HUES48 (cell line): ENCODE measurements around the gene FGF22.

Experiments
- H3K27ac ChIP-seq: one replicate; pipeline ENCODE4 v1.7.0; 2013; ENCODE audit warnings: low read depth, low read length, inconsistent platforms
- H3K27me3 ChIP-seq: 2 replicates; pipeline ENCODE4 v1.6.1; 2013; ENCODE audit warnings: mild to moderate bottlenecking, low read length; ENCODE audit not compliant: control insufficient read depth, insufficient read depth
- H3K36me3 ChIP-seq: 2 replicates; pipeline ENCODE4 v1.6.1; 2013; ENCODE audit warnings: low read length; ENCODE audit not compliant: control insufficient read depth, insufficient read depth
- H3K4me1 ChIP-seq: 2 replicates; pipeline ENCODE4 v1.6.1; 2013; ENCODE audit warnings: mild to moderate bottlenecking, low read length; ENCODE audit not compliant: control insufficient read depth, insufficient read depth
- H3K4me3 ChIP-seq: 2 replicates; pipeline ENCODE4 v1.5.1; 2013; ENCODE audit warnings: mild to moderate bottlenecking, low read depth, low read length
- H3K9ac ChIP-seq: 2 replicates; pipeline ENCODE4 v1.6.1; 2013; ENCODE audit warnings: mild to moderate bottlenecking, low read depth, low read length, moderate library complexity
- H3K9me3 ChIP-seq: 2 replicates; pipeline ENCODE4 v1.6.1; 2013; ENCODE audit warnings: low read length; ENCODE audit not compliant: control insufficient read depth, insufficient read depth

The FGF22 gene

DNA sequence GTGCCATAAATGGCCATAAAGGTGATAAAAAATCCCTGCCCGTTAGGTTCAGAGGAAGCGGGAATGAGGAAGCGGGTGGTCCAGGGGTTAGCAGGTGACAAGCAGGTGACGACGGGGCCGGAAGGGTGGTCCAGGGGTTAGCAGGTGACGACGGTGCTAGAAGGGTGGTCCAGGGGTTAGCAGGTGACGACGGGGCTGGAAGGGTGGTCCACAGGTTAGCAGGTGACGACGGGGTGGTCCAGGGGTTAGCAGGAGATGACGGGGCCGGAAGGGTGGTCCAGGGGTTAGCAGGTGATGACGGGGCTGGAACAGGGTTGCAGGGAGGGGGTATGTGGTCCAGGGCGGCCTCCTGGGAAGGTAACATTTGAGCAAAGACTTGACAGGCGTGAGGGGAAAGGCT, 49.3 kb downstream of the FGF22 start:
- Histone ChIP-seq H3K4me1 (no peaks in the 10 kb centered on the region), H3K4me3 (no peak overlapping the region), H3K36me3 (no peaks in the 10 kb centered on the region), H3K27ac (no peak overlapping the region), H3K9ac (no peak overlapping the region), H3K9me3 (no peaks in the 10 kb centered on the region), H3K27me3 (no peaks in the 10 kb centered on the region)

DNA sequence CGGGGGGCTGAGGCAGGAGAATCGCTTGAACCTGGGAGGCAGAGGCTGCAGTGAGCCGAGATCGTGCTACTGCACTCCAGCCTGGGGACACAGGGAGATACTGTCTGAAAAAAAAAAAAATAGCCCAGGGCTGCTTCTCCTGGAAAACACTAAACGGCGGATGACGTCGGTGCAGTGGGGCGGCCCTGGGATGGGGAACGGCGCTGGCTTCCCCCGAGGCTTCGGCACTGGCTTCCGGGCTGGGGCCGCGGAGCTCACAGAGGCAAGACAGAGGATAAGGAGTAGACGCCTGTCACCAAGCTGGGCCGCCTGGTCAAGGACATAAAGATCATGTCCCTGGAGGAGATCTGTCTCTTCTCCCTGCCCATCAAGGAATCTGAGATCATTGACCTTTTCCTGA, 50.5 kb downstream of the FGF22 start:
- H3K9ac ChIP-seq = no peak overlapping the region
- H3K36me3 ChIP-seq = no peaks in the 10 kb centered on the region
- H3K4me1 ChIP-seq = no peaks in the 10 kb centered on the region
- H3K4me3 ChIP-seq = no peak overlapping the region
- no peaks in the 10 kb centered on the region for H3K27me3 ChIP-seq
- no peaks in the 10 kb centered on the region for H3K9me3 ChIP-seq
- no peak overlapping the region for H3K27ac ChIP-seq
